ENCODE data around the gene ERP44.
A peak's percentile ranks its signal among the peaks of the same experiment; 100 is the strongest.
"Not testable (repeated sequence)": the region's sequence is repeated elsewhere in the genome, so short reads cannot be mapped to it uniquely, and the experiment has no call there.

Gene ERP44

GRCh38 chr9:100070104-100071041 lies 28.4 kb downstream of the ERP44 start:
- ATAC-seq (ENCODE audit: low read depth) (no peak), DNase-seq (ENCODE audit: low spot score in 2 of 2) (no peak)
- peaks cover 2% of the 10 kb centered on the region for H3K36me3 Mint-ChIP-seq
- H3K27ac Mint-ChIP-seq: no peak overlapping the region
- no peak overlapping the region for H3K4me3 Mint-ChIP-seq
- H3K9me3 Mint-ChIP-seq: no peaks in the 10 kb centered on the region
- H3K4me1 Mint-ChIP-seq: peaks cover 15% of the 10 kb centered on the region
- H3K27me3 Mint-ChIP-seq: no peaks in the 10 kb centered on the region

- H3K4me3 Mint-ChIP-seq; DNase-seq (ENCODE audit: low spot score in 2 of 2); H3K27me3 Mint-ChIP-seq; H3K36me3 Mint-ChIP-seq; H3K9me3 Mint-ChIP-seq; ATAC-seq (ENCODE audit: low read depth); H3K27ac Mint-ChIP-seq: not testable (repeated sequence)
- H3K4me1 Mint-ChIP-seq: peaks cover 18% of the 10 kb centered on the region
Observed at GRCh38 chr9:100069068-100069467, 29.7 kb downstream of the ERP44 start.

- H3K4me1 Mint-ChIP-seq: peaks cover 21% of the 10 kb centered on the region
- not testable (repeated sequence) for H3K4me3 Mint-ChIP-seq; H3K9me3 Mint-ChIP-seq; H3K27me3 Mint-ChIP-seq; ATAC-seq (ENCODE audit: low read depth); H3K36me3 Mint-ChIP-seq; H3K27ac Mint-ChIP-seq; DNase-seq (ENCODE audit: low spot score in 2 of 2)
Observed at GRCh38 chr9:100067990-100068389, 30.8 kb downstream of the ERP44 start.

- Mint-ChIP-seq H3K27me3 (no peaks in the 10 kb centered on the region), H3K27ac (peak overlapping the region; percentile 16), H3K4me3 (no peak overlapping the region), H3K4me1 (peaks cover 15% of the 10 kb centered on the region), H3K36me3 (peaks cover 2% of the 10 kb centered on the region), H3K9me3 (no peaks in the 10 kb centered on the region)
- DNase-seq (ENCODE audit: low spot score in 2 of 2) (no peak), ATAC-seq (ENCODE audit: low read depth) (peak; percentile 47)
Observed at GRCh38 chr9:100066539-100066938, 32.3 kb downstream of the ERP44 start.

GRCh38 chr9:100064872-100065581 lies 33.8 kb downstream of the ERP44 start:
- Mint-ChIP-seq H3K36me3 (no peaks in the 10 kb centered on the region), H3K9me3 (no peaks in the 10 kb centered on the region), H3K4me1 (peaks cover 11% of the 10 kb centered on the region), H3K4me3 (no peak overlapping the region), H3K27ac (no peak overlapping the region), H3K27me3 (no peaks in the 10 kb centered on the region)
- DNase-seq (ENCODE audit: low spot score in 2 of 2) (no peak), ATAC-seq (ENCODE audit: low read depth) (no peak)

- no peaks in the 10 kb centered on the region for H3K27me3 Mint-ChIP-seq
- peaks cover 3% of the 10 kb centered on the region for H3K36me3 Mint-ChIP-seq
- H3K4me1 Mint-ChIP-seq: peaks cover 22% of the 10 kb centered on the region
- no peak overlapping the region for H3K4me3 Mint-ChIP-seq
- no peak overlapping the region for H3K27ac Mint-ChIP-seq
- ATAC-seq (ENCODE audit: low read depth): no peak
- DNase-seq (ENCODE audit: low spot score in 2 of 2): no peak
- H3K9me3 Mint-ChIP-seq: no peaks in the 10 kb centered on the region
Observed at GRCh38 chr9:100063185-100063584, 35.6 kb downstream of the ERP44 start.

- not testable (repeated sequence) for H3K4me3 Mint-ChIP-seq; H3K36me3 Mint-ChIP-seq; H3K27ac Mint-ChIP-seq; H3K9me3 Mint-ChIP-seq; DNase-seq (ENCODE audit: low spot score in 2 of 2); ATAC-seq (ENCODE audit: low read depth); H3K27me3 Mint-ChIP-seq
- peaks cover 22% of the 10 kb centered on the region for H3K4me1 Mint-ChIP-seq
Observed at GRCh38 chr9:100062683-100063082, 36.1 kb downstream of the ERP44 start.

GRCh38 chr9:100058699-100059579 lies 39.9 kb downstream of the ERP44 start:
- ATAC-seq (ENCODE audit: low read depth) (peak; percentile 93), DNase-seq (ENCODE audit: low spot score in 2 of 2) (peak in 1 of 2 donors; percentile 11)
- peak overlapping the region; percentile 46 for H3K27ac Mint-ChIP-seq
- peak overlapping the region; percentile 74 for H3K4me3 Mint-ChIP-seq
- H3K27me3 Mint-ChIP-seq: no peaks in the 10 kb centered on the region
- H3K36me3 Mint-ChIP-seq: peaks cover 15% of the 10 kb centered on the region
- H3K9me3 Mint-ChIP-seq: no peaks in the 10 kb centered on the region
- H3K4me1 Mint-ChIP-seq: peaks cover 23% of the 10 kb centered on the region

- H3K4me3 Mint-ChIP-seq: no peak overlapping the region
- no peak for ATAC-seq (ENCODE audit: low read depth)
- no peak for DNase-seq (ENCODE audit: low spot score in 2 of 2)
- H3K9me3 Mint-ChIP-seq: no peaks in the 10 kb centered on the region
- no peaks in the 10 kb centered on the region for H3K27me3 Mint-ChIP-seq
- no peak overlapping the region for H3K27ac Mint-ChIP-seq
- peaks cover 15% of the 10 kb centered on the region for H3K36me3 Mint-ChIP-seq
- H3K4me1 Mint-ChIP-seq: peaks cover 25% of the 10 kb centered on the region
Observed at GRCh38 chr9:100057624-100058023, 41.2 kb downstream of the ERP44 start.

- Mint-ChIP-seq H3K9me3 (no peaks in the 10 kb centered on the region), H3K27ac (peak overlapping the region; percentile 32), H3K36me3 (peaks cover 18% of the 10 kb centered on the region), H3K27me3 (no peaks in the 10 kb centered on the region), H3K4me3 (no peak overlapping the region), H3K4me1 (peaks cover 29% of the 10 kb centered on the region)
- DNase-seq (ENCODE audit: low spot score in 2 of 2) (no peak), ATAC-seq (ENCODE audit: low read depth) (no peak)
Observed at GRCh38 chr9:100056561-100056960, 42.2 kb downstream of the ERP44 start.

- H3K9me3 Mint-ChIP-seq: no peaks in the 10 kb centered on the region
- peak; percentile 55 for ATAC-seq (ENCODE audit: low read depth)
- peaks cover 26% of the 10 kb centered on the region for H3K4me1 Mint-ChIP-seq
- no peak for DNase-seq (ENCODE audit: low spot score in 2 of 2)
- H3K27me3 Mint-ChIP-seq: no peaks in the 10 kb centered on the region
- H3K4me3 Mint-ChIP-seq: no peak overlapping the region
- peaks cover 28% of the 10 kb centered on the region for H3K36me3 Mint-ChIP-seq
- H3K27ac Mint-ChIP-seq: no peak overlapping the region
Observed at GRCh38 chr9:100052375-100052774, 46.4 kb downstream of the ERP44 start.

GRCh38 chr9:100049551-100049950 lies 49.2 kb downstream of the ERP44 start:
- H3K36me3 Mint-ChIP-seq: peaks cover 32% of the 10 kb centered on the region
- ATAC-seq (ENCODE audit: low read depth): no peak
- H3K27ac Mint-ChIP-seq: no peak overlapping the region
- H3K9me3 Mint-ChIP-seq: no peaks in the 10 kb centered on the region
- peaks cover 25% of the 10 kb centered on the region for H3K4me1 Mint-ChIP-seq
- no peaks in the 10 kb centered on the region for H3K27me3 Mint-ChIP-seq
- H3K4me3 Mint-ChIP-seq: no peak overlapping the region
- no peak for DNase-seq (ENCODE audit: low spot score in 2 of 2)

GRCh38 chr9:100038472-100038871 lies 60.3 kb downstream of the ERP44 start:
- Mint-ChIP-seq H3K36me3 (peaks cover 48% of the 10 kb centered on the region), H3K27ac (no peak overlapping the region), H3K27me3 (no peaks in the 10 kb centered on the region), H3K4me3 (no peak overlapping the region), H3K4me1 (peaks cover 28% of the 10 kb centered on the region), H3K9me3 (peaks cover 4% of the 10 kb centered on the region)
- ATAC-seq (ENCODE audit: low read depth) (no peak), DNase-seq (ENCODE audit: low spot score in 2 of 2) (no peak)

All from memory B cell (primary cell).